IPS DF 19.7 (cell line): ENCODE data around the gene IFNL3.

Source experiments
- DNase-seq: peaks from one replicate; pipeline ENCODE4 v3.0.0-alpha.2; 2013; ENCODE audit warnings: low read depth, low spot score

IFNL3 gene

DNA sequence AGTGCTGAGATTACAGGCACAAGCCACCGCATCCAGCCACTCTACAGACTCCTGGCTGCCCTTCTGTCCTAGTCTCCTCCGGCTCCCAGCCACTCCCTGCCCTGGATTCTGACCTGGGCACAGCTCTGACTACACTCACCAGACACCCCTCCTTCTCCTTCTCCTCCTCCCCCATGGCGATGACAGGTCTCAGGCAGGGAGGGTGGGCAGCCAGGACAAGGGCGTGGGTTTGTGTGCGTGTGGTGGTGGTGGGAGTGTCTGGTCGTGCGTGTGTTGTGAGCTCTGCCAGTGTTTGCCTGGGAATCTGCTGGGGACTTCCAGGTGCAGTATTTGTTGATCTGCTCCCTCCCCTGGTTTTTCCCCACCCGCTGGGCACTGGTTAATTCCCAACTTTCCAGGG, 51.0 kb downstream of the IFNL3 start:
- no peak for DNase-seq
